ENCODE results near the gene MYLK.

The MYLK gene

DNA sequence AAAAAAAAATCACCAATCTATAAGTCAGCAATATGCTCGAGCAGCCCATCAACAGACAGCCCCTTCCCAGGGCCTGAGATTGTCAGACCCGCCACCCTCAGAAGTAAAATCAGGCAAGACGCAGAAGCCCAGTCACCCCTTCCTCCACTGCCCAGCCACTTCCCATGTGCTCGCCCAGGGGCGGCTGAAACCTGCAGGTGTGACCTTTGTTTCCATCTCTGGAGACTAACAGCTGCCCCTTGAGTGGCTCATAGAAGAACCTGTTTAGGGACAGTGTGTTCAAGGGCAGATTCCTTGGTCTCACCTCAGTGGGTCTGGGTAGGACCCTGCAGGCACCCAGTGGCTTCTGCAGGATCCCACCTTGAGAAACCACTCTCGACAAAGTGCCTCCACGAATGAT is 105.6 kb downstream of the MYLK start:
- Histone ChIP-seq H2AK5ac (ENCODE audit: low read depth, low read length) (no peak overlapping the region), H4K91ac (ENCODE audit: low read depth, low read length, poor library complexity) (no peak overlapping the region), H2AFZ (ENCODE audit: low read length) (no peak overlapping the region), H2BK5ac (ENCODE audit: low read length) (no peak overlapping the region), H3K27ac (replicated peaks; ENCODE audit: low read length) (no peak overlapping the region), H3K4me2 (ENCODE audit: insufficient read depth, low read length, poor library complexity, severe bottlenecking) (no peak overlapping the region), H2BK15ac (ENCODE audit: low read length) (no peak overlapping the region), H3K4me1 (ENCODE audit: control insufficient read depth in 2 of 2, insufficient read depth in 1 of 2, low read depth in 1 of 2, low read length in 2 of 2) (peaks cover 4 to 6% of the 10 kb centered on the region in 2 donors), H3K9me3 (replicated peaks in 1 of 2; ENCODE audit: control insufficient read depth in 2 of 2, insufficient read depth in 1 of 2, low read depth in 1 of 2, low read length in 2 of 2) (no peaks in the 10 kb centered on the region), H3K79me1 (ENCODE audit: low read depth, low read length) (peaks cover 2% of the 10 kb centered on the region), H3K14ac (ENCODE audit: low read length) (no peak overlapping the region), H3K23ac (ENCODE audit: low read depth, low read length, poor library complexity) (no peak overlapping the region), H2BK12ac (ENCODE audit: low read length) (no peak overlapping the region), H3K9ac (ENCODE audit: low read depth, low read length, poor library complexity) (no peak overlapping the region), H3K18ac (ENCODE audit: low read length) (peak overlapping the region; percentile 11), H2BK120ac (ENCODE audit: low read depth, low read length) (no peak overlapping the region), H3K27me3 (ENCODE audit: control insufficient read depth in 3 of 3, insufficient read depth in 3 of 3, low read depth in 1 of 3, low read length in 3 of 3) (no peaks in the 10 kb centered on the region), H3K4ac (ENCODE audit: low read length) (no peak overlapping the region), H4K8ac (ENCODE audit: low read depth, low read length) (no peak overlapping the region), H3K36me3 (replicated peaks in 1 of 2; ENCODE audit: control insufficient read depth in 2 of 2, insufficient read depth in 2 of 2, low read length in 2 of 2) (peaks cover 0 to under 1% of the 10 kb centered on the region in 2 donors), H3K4me3 (ENCODE audit: low read length in 2 of 2) (no peak overlapping the region)
- no CpG with 5 or more reads among the region's 7 CpGs for WGBS, 2 donors (ENCODE audit: extremely low coverage in 2 of 2, insufficient read length in 2 of 2, insufficient replicate concordance in 1 of 2)
- no peak for DNase-seq (ENCODE audit: low spot score)

DNA sequence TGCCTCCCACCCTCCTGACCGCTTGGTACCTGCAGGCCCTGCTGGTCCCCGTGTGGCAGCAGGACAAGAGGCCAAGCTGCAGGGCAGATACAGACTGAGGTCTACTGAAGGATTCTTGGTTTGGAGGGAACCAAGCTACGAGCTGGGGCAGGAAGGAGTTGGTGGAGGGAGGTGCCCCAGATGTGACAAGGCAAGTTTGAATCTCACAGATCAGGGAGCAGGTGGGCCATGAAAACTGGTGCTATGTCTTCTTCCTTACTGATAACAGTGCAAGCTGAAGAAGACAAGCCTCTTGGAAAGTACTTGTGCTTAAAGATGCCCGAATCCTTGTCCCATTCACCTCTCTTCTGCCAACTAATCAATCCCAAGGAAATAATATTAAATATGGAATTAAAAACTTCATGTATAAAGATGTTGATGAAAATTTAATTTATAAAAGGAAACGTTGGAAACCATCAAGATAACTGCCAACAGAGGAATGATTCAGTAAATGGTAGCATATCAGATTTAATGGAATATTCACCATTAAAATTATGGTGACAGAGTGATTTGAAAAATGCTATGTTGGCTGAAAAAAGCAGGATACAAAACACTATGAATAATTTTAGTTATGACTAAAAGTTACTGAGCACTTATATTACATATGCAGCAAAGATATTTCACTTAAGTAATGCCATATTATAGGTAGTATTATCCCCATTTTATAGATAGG is 107.9 kb downstream of the MYLK start:
- 100% methylated on average over 1 of the region's 5 CpGs; no CpG with 5 or more reads in 1 of the 2 donors for WGBS, 2 donors (ENCODE audit: extremely low coverage in 2 of 2, insufficient read length in 2 of 2, insufficient replicate concordance in 1 of 2)
- Histone ChIP-seq H4K91ac (ENCODE audit: low read depth, low read length, poor library complexity) (no peak overlapping the region), H3K27me3 (ENCODE audit: control insufficient read depth in 3 of 3, insufficient read depth in 3 of 3, low read depth in 1 of 3, low read length in 3 of 3) (no peaks in the 10 kb centered on the region), H3K4me3 (ENCODE audit: low read length in 2 of 2) (no peak overlapping the region), H4K8ac (ENCODE audit: low read depth, low read length) (no peak overlapping the region), H3K9me3 (replicated peaks in 1 of 2; ENCODE audit: control insufficient read depth in 2 of 2, insufficient read depth in 1 of 2, low read depth in 1 of 2, low read length in 2 of 2) (no peaks in the 10 kb centered on the region), H3K4me1 (ENCODE audit: control insufficient read depth in 2 of 2, insufficient read depth in 1 of 2, low read depth in 1 of 2, low read length in 2 of 2) (peaks cover 4 to 8% of the 10 kb centered on the region in 2 donors), H2AFZ (ENCODE audit: low read length) (no peak overlapping the region), H3K4me2 (ENCODE audit: insufficient read depth, low read length, poor library complexity, severe bottlenecking) (no peak overlapping the region), H3K79me1 (ENCODE audit: low read depth, low read length) (peaks cover 2% of the 10 kb centered on the region), H3K18ac (ENCODE audit: low read length) (peak overlapping the region; percentile 21), H2BK12ac (ENCODE audit: low read length) (no peak overlapping the region), H2AK5ac (ENCODE audit: low read depth, low read length) (no peak overlapping the region), H2BK5ac (ENCODE audit: low read length) (no peak overlapping the region), H2BK120ac (ENCODE audit: low read depth, low read length) (no peak overlapping the region), H3K4ac (ENCODE audit: low read length) (no peak overlapping the region), H3K23ac (ENCODE audit: low read depth, low read length, poor library complexity) (peak overlapping the region; percentile 21), H2BK15ac (ENCODE audit: low read length) (no peak overlapping the region), H3K36me3 (replicated peaks in 1 of 2; ENCODE audit: control insufficient read depth in 2 of 2, insufficient read depth in 2 of 2, low read length in 2 of 2) (peaks cover 0 to 1% of the 10 kb centered on the region in 2 donors), H3K14ac (ENCODE audit: low read length) (no peak overlapping the region), H3K27ac (replicated peaks; ENCODE audit: low read length) (no peak overlapping the region), H3K9ac (ENCODE audit: low read depth, low read length, poor library complexity) (no peak overlapping the region)
- DNase-seq (ENCODE audit: low spot score): no peak

DNA sequence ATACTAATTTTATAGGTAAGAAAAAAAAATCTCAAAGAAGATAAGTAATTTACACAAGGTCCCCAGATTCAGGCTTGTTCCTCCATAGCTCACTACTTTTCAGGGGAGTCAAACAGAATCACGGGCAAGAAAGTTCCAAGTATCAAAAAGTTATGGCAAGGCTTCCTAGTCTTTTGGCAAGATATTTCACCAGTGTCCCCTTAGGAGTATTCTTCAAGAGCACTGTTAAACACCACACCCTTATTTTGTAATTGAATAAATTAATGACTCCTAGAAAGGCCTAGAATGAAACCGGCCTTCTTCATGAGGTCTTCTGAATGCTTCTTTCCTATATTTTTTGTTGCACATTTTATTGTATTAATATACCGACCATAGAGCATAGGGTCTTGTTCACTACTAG is 109.7 kb downstream of the MYLK start:
- Histone ChIP-seq H3K4me3 (ENCODE audit: low read length in 2 of 2) (no peak overlapping the region), H3K9me3 (replicated peaks in 1 of 2; ENCODE audit: control insufficient read depth in 2 of 2, insufficient read depth in 1 of 2, low read depth in 1 of 2, low read length in 2 of 2) (no peaks in the 10 kb centered on the region), H3K27ac (replicated peaks; ENCODE audit: low read length) (no peak overlapping the region), H3K4me1 (ENCODE audit: control insufficient read depth in 2 of 2, insufficient read depth in 1 of 2, low read depth in 1 of 2, low read length in 2 of 2) (peaks cover 4 to 7% of the 10 kb centered on the region in 2 donors), H2BK12ac (ENCODE audit: low read length) (no peak overlapping the region), H3K23ac (ENCODE audit: low read depth, low read length, poor library complexity) (no peak overlapping the region), H3K4me2 (ENCODE audit: insufficient read depth, low read length, poor library complexity, severe bottlenecking) (no peak overlapping the region), H2BK15ac (ENCODE audit: low read length) (no peak overlapping the region), H3K18ac (ENCODE audit: low read length) (no peak overlapping the region), H2AK5ac (ENCODE audit: low read depth, low read length) (no peak overlapping the region), H2AFZ (ENCODE audit: low read length) (no peak overlapping the region), H4K91ac (ENCODE audit: low read depth, low read length, poor library complexity) (no peak overlapping the region), H2BK120ac (ENCODE audit: low read depth, low read length) (no peak overlapping the region), H3K4ac (ENCODE audit: low read length) (no peak overlapping the region), H3K9ac (ENCODE audit: low read depth, low read length, poor library complexity) (no peak overlapping the region), H3K14ac (ENCODE audit: low read length) (no peak overlapping the region), H3K27me3 (ENCODE audit: control insufficient read depth in 3 of 3, insufficient read depth in 3 of 3, low read depth in 1 of 3, low read length in 3 of 3) (no peaks in the 10 kb centered on the region), H3K79me1 (ENCODE audit: low read depth, low read length) (peaks cover 2% of the 10 kb centered on the region), H2BK5ac (ENCODE audit: low read length) (no peak overlapping the region), H3K36me3 (replicated peaks in 1 of 2; ENCODE audit: control insufficient read depth in 2 of 2, insufficient read depth in 2 of 2, low read length in 2 of 2) (peaks cover 0 to 1% of the 10 kb centered on the region in 2 donors), H4K8ac (ENCODE audit: low read depth, low read length) (no peak overlapping the region)
- WGBS, 2 donors (ENCODE audit: extremely low coverage in 2 of 2, insufficient read length in 2 of 2, insufficient replicate concordance in 1 of 2): no CpG with 5 or more reads among the region's 3 CpGs
- no peak for DNase-seq (ENCODE audit: low spot score)

DNA sequence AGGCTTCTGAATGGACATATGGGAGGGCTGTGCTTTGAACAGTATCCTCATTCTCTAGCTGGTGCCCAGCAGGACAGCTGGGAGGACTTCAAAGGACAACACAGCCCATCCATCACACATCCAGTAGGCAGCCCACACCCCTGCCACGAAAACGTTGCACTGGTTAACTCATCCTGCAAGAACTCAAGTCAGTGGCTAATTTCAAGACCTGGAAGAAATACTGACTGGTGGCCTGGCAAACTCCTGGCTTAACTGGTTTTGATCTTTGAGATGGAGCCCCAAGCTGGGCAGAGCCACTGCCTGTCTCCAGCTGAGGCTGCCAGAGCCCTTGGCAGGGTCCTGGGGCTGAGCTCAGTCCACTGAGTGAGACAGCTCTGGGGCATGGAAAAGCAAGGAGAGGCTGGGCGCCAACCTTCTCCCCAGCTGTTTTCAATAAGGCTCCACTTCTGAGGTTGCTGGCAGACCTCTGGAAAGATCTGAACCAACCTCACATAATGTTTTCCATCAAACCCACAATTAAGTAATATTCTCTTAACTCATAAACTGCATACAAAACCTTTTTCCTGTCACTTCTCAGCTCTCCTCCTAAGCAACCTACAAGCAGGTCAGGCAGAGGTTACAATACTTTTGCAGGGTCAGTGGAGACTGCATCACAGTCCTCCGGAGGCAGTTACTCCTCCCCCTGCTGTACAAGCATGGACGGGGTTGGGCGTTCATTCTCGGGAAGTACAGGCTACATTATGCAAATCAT is 110.3 kb downstream of the MYLK start:
- H2BK12ac ChIP-seq (ENCODE audit: low read length): peak overlapping the region; percentile 8
- no peak overlapping the region for H4K91ac ChIP-seq (ENCODE audit: low read depth, low read length, poor library complexity)
- H3K23ac ChIP-seq (ENCODE audit: low read depth, low read length, poor library complexity): no peak overlapping the region
- peaks cover 0 to 1% of the 10 kb centered on the region in 2 donors for H3K36me3 ChIP-seq (replicated peaks in 1 of 2; ENCODE audit: control insufficient read depth in 2 of 2, insufficient read depth in 2 of 2, low read length in 2 of 2)
- H3K4me3 ChIP-seq (ENCODE audit: low read length in 2 of 2): no peak overlapping the region
- H3K27ac ChIP-seq (replicated peaks; ENCODE audit: low read length): no peak overlapping the region
- H4K8ac ChIP-seq (ENCODE audit: low read depth, low read length): peak overlapping the region; percentile 78
- peaks cover 2% of the 10 kb centered on the region for H3K79me1 ChIP-seq (ENCODE audit: low read depth, low read length)
- no peak overlapping the region for H3K4me2 ChIP-seq (ENCODE audit: insufficient read depth, low read length, poor library complexity, severe bottlenecking)
- H2AK5ac ChIP-seq (ENCODE audit: low read depth, low read length): no peak overlapping the region
- no CpG with 5 or more reads among the region's 7 CpGs for WGBS, 2 donors (ENCODE audit: extremely low coverage in 2 of 2, insufficient read length in 2 of 2, insufficient replicate concordance in 1 of 2)
- no peak overlapping the region for H3K4ac ChIP-seq (ENCODE audit: low read length)
- no peak overlapping the region for H2BK120ac ChIP-seq (ENCODE audit: low read depth, low read length)
- no peak overlapping the region for H3K14ac ChIP-seq (ENCODE audit: low read length)
- peak overlapping the region; percentile 62 for H3K18ac ChIP-seq (ENCODE audit: low read length)
- no peaks in the 10 kb centered on the region for H3K9me3 ChIP-seq (replicated peaks in 1 of 2; ENCODE audit: control insufficient read depth in 2 of 2, insufficient read depth in 1 of 2, low read depth in 1 of 2, low read length in 2 of 2)
- peaks cover 4 to 6% of the 10 kb centered on the region in 2 donors for H3K4me1 ChIP-seq (ENCODE audit: control insufficient read depth in 2 of 2, insufficient read depth in 1 of 2, low read depth in 1 of 2, low read length in 2 of 2)
- DNase-seq (ENCODE audit: low spot score): no peak
- no peaks in the 10 kb centered on the region for H3K27me3 ChIP-seq (ENCODE audit: control insufficient read depth in 3 of 3, insufficient read depth in 3 of 3, low read depth in 1 of 3, low read length in 3 of 3)
- no peak overlapping the region for H2BK5ac ChIP-seq (ENCODE audit: low read length)
- H3K9ac ChIP-seq (ENCODE audit: low read depth, low read length, poor library complexity): no peak overlapping the region
- peak overlapping the region; percentile 64 for H2AFZ ChIP-seq (ENCODE audit: low read length)
- peak overlapping the region; percentile 39 for H2BK15ac ChIP-seq (ENCODE audit: low read length)

All from neuronal stem cell (in vitro differentiated cells).